Ishikawa (cell line): ENCODE measurements around the gene HARBI1.

ENCODE experiments used
- CEBPB ChIP-seq: IDR thresholded peaks from 2 replicates; pipeline ENCODE4 v1.6.1; 2012
- CREB1 ChIP-seq: IDR thresholded peaks from 2 replicates; pipeline ENCODE4 v1.6.1; 2012; ENCODE audit warnings: low read depth
- EGR1 ChIP-seq: IDR thresholded peaks from 2 replicates; pipeline ENCODE4 v1.6.1; 2012
- EP300 ChIP-seq: IDR thresholded peaks from 2 replicates; pipeline ENCODE4 v1.6.1; 2012; ENCODE audit warnings: borderline replicate concordance
- FOXM1 ChIP-seq: IDR thresholded peaks from 2 replicates; pipeline ENCODE4 v1.6.1; 2012; ENCODE audit warnings: low read depth, borderline replicate concordance
- MAX ChIP-seq: IDR thresholded peaks from 2 replicates; pipeline ENCODE4 v1.6.1; 2012
- NFIC ChIP-seq: IDR thresholded peaks from 2 replicates; pipeline ENCODE4 v1.6.1; 2012
- RAD21 ChIP-seq: IDR thresholded peaks from 2 replicates; pipeline ENCODE4 v1.6.1; 2012; ENCODE audit warnings: low read depth
- REST ChIP-seq: IDR thresholded peaks from 2 replicates; pipeline ENCODE4 v1.6.1; 2012; ENCODE audit warnings: low read depth, mild to moderate bottlenecking
- TAF1 ChIP-seq: IDR thresholded peaks from 2 replicates; pipeline ENCODE4 v1.6.1; 2012; ENCODE audit warnings: low read depth, mild to moderate bottlenecking
- TCF12 ChIP-seq: IDR thresholded peaks from 2 replicates; pipeline ENCODE4 v1.6.1; 2012; ENCODE audit warnings: low read depth
- TEAD4 ChIP-seq: IDR thresholded peaks from 2 replicates; pipeline ENCODE4 v1.6.1; 2012
- USF1 ChIP-seq: IDR thresholded peaks from 2 replicates; pipeline ENCODE4 v1.6.1; 2012
- YY1 ChIP-seq: IDR thresholded peaks from 2 replicates; pipeline ENCODE4 v1.6.1; 2012; ENCODE audit warnings: low read depth
- ZBTB7A ChIP-seq: IDR thresholded peaks from 2 replicates; pipeline ENCODE4 v1.6.1; 2012; ENCODE audit warnings: low read depth

The HARBI1 gene

DNA sequence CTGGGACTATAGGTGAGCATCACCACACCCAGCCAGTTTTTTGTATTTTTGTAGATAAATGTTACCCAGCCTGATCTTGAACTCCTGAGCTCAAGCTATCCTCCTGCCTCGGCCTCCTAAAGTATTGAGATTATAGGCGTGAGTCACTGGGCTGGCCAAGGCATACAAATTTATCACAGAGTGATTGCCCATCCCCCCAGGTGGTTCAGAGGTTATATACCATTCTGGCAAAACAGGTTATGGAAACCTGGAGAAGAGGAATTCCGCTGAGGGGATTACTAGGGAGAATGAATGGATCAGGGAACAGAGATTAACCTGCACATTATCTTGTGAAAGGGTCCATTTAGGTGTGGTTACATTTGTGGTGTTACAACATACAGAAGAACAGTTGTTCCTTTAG, 8.4 kb upstream of the HARBI1 start:
- TF ChIP-seq CEBPB (no peak), YY1 (no peak), ZBTB7A (no peak), MAX (no peak), TEAD4 (no peak), REST (no peak), NFIC (no peak), EGR1 (no peak), USF1 (no peak), TAF1 (no peak), FOXM1 (no peak), CREB1 (no peak), RAD21 (no peak), TCF12 (no peak), EP300 (no peak)

DNA sequence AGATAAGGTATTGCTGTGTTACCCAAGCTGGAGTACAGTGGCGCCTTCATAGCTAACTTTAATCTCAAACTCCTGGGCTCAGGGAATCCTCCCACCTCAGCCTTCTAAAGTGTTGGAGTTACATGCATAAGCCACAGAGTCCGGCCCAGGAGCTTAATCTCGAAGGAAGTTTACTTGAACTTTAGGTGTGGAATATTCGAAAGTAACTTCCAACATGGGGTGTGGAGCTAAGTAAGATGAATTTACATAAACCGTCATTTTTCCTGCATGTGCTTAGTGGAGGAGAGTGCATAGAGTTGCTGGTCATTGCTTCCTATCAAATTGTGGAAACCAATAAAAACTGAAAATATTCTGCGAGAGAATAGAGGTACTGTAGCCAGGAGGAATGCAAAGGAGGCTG, 1.8 kb upstream of the HARBI1 start:
- TF ChIP-seq YY1 (no peak), TEAD4 (no peak), CEBPB (no peak), FOXM1 (no peak), NFIC (no peak), USF1 (no peak)

DNA sequence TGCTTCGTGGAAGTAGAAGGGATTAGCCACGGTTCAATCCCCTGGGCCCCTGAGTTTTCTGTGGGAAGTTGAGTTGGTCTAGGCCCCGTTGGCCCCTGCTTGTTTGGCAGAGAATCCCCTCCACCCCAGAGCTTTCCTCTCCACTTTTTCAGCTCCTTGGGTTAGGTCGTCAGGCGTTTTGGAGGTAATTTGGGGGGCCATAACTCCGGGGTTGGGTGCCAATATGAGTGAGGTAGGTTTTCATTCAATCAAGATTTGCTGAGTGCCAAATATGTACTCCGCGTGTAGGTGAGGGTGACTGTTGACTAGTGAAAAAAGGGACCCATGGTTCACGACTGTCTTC, 916 bp upstream of the HARBI1 start:
- TF ChIP-seq NFIC: no peak
- no peak for TF ChIP-seq REST
- TF ChIP-seq EP300: no peak
- TF ChIP-seq CREB1: no peak
- no peak for TF ChIP-seq EGR1
- no peak for TF ChIP-seq YY1
- no peak for TF ChIP-seq TAF1
- TF ChIP-seq ZBTB7A: no peak
- no peak for TF ChIP-seq USF1
- TF ChIP-seq TCF12: no peak
- no peak for TF ChIP-seq MAX
- no peak for TF ChIP-seq TEAD4
- TF ChIP-seq FOXM1: no peak
- TF ChIP-seq RAD21: no peak

DNA sequence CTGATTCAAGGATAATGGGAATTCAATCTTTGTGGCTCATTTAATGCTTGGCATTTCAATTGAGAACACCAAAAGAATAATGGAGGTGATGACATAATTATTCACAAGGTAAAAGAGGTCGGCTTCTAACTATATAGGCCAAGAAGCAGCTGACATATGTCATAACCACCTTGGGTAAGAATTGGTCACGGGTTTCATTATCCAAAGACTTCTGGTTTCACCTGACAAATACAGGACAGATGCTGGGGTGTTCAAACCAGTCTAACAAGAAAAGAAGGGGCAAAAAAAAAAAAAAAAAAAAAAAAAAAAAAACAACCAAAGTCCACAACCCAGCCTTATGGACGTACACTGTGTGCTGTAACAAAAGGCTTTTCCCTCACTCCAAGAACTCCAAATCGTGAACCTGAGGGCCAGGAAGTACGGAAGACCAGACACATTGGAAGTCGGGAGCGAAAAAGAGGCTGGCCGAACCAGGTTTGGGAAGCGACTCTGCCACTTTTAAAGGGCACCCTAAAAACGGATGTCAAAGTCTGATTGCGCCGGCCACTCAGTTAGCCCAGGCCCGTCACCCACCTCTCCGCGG, 385 bp downstream of the HARBI1 start:
- peak; percentile 23; the same call in 1 of the 2 replicates for TF ChIP-seq TCF12
- TF ChIP-seq ZBTB7A: no peak
- no peak for TF ChIP-seq EP300
- no peak for TF ChIP-seq MAX

GRCh38 chr11:46615756-46616155, 1.3 kb downstream of the HARBI1 start:
- TF ChIP-seq RAD21: no peak
- TF ChIP-seq TAF1: no peak
- no peak for TF ChIP-seq REST
- no peak for TF ChIP-seq TCF12
- no peak for TF ChIP-seq CREB1
- TF ChIP-seq ZBTB7A: no peak
- no peak for TF ChIP-seq EP300
- TF ChIP-seq EGR1: no peak
- TF ChIP-seq FOXM1: no peak
- no peak for TF ChIP-seq TEAD4
